ENCODE data around the gene CORO6. TPM values are rescaled to one million over a fixed set of nuclear protein-coding genes. Genes with fewer than 3 reads are reported as not detected.

The CORO6 gene
- total and polyA plus RNA-seq, 10 of the 15 experiments (the other 5 are each of a cell fraction or from before 2014, with no cell fraction given) = 0.26 to 5.0 (median 1.7) TPM; not detected in 1

GRCh38 chr17:29592850-29593551 lies 29.7 kb downstream of the CORO6 start, which contains the start of gene ANKRD13B:
ANKRD13B (plus strand) TSS chr17:29593132; CDS start chr17:29593622, 490 bp downstream.
- TF ChIP-seq SREBF2 (IDR thresholded peaks at IDR 0.05; ENCODE audit: low read length) (no peak), HCFC1 (IDR thresholded peaks at IDR 0.05; ENCODE audit: low read length) (peak; percentile 78), GATAD2B (conservative IDR thresholded peaks at IDR 0.05; ENCODE audit: low read depth) (peak; percentile 55), RELA (IDR thresholded peaks at IDR 0.05; ENCODE audit: borderline replicate concordance, partially characterized antibody) (no peak), KLF5 (IDR thresholded peaks at IDR 0.05; ENCODE audit: partially characterized antibody) (no peak), NR2C1 (IDR thresholded peaks at IDR 0.05) (peak; percentile 68), CBFB (IDR thresholded peaks at IDR 0.05; ENCODE audit: low read depth) (no peak), RAD21 (IDR thresholded peaks at IDR 0.05; ENCODE audit: insufficient read depth, low read depth, low read length) (no peak), SIX5 (IDR thresholded peaks at IDR 0.05; ENCODE audit: low read depth, low read length, severe bottlenecking) (peak; percentile 73), CREB1 (IDR thresholded peaks at IDR 0.05; ENCODE audit: low read depth) (0 out of 2 replicates have a peak, but pooled peaks have one; percentile 47), NR2F1 (conservative IDR thresholded peaks at IDR 0.05) (0 out of 2 replicates have a peak, but pooled peaks have one; percentile 9), IKZF1 (conservative IDR thresholded peaks at IDR 0.05) (peak; percentile 83), JUNB (IDR thresholded peaks at IDR 0.05) (no peak), TCF12 (IDR thresholded peaks at IDR 0.05; ENCODE audit: low read depth, low read length) (no peak), TAF1 (IDR thresholded peaks at IDR 0.05; ENCODE audit: borderline replicate concordance, low read depth, low read length) (no peak), EGR1 (IDR thresholded peaks at IDR 0.05; ENCODE audit: borderline replicate concordance in 1 of 2, low read depth in 2 of 2, low read length in 2 of 2) (peak in 1 of 2 experiments; percentile 81; a peak in 2 of 3 replicates), BHLHE40 (IDR thresholded peaks at IDR 0.05; ENCODE audit: borderline replicate concordance in 1 of 2, low read depth in 2 of 2, low read length in 1 of 2) (peak in 1 of 2 experiments; percentile 71; a peak in 2 of 4 replicates), ATF3 (IDR thresholded peaks at IDR 0.05; ENCODE audit: borderline replicate concordance, extremely low read depth, low read depth, low read length) (no peak), BACH1 (IDR thresholded peaks at IDR 0.05; ENCODE audit: borderline replicate concordance) (0 out of 2 replicates have a peak, but pooled peaks have one; percentile 37)
- TF ChIP-seq, protein P1, sequence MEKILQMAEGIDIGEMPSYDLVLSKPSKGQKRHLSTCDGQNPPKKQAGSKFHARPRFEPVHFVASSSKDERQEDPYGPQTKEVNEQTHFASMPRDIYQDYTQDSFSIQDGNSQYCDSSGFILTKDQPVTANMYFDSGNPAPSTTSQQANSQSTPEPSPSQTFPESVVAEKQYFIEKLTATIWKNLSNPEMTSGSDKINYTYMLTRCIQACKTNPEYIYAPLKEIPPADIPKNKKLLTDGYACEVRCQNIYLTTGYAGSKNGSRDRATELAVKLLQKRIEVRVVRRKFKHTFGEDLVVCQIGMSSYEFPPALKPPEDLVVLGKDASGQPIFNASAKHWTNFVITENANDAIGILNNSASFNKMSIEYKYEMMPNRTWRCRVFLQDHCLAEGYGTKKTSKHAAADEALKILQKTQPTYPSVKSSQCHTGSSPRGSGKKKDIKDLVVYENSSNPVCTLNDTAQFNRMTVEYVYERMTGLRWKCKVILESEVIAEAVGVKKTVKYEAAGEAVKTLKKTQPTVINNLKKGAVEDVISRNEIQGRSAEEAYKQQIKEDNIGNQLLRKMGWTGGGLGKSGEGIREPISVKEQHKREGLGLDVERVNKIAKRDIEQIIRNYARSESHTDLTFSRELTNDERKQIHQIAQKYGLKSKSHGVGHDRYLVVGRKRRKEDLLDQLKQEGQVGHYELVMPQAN (conservative IDR thresholded peaks at IDR 0.05) = peak; percentile 55
- H3K9ac ChIP-seq (ENCODE audit: control insufficient read depth, insufficient read depth, low read length) = peak within 1 kb of the TSS; percentile 39; the same call in 1 of the 2 replicates
- ATAC-seq (peak; percentile 6; the same call in 1 of the 3 replicates), DNase-seq (ENCODE audit: low read depth, low spot score) (no peak), FAIRE-seq (no peak)
- H3K4me3 ChIP-seq = peak within 1 kb of the TSS; percentile 67
- no peaks in the 10 kb centered on the region for H3K9me3 ChIP-seq (replicated peaks; ENCODE audit: control insufficient read depth, insufficient read depth, low read length)
- no peaks in the 10 kb centered on the region; a peak in 1 of 4 replicates for H3K27me3 ChIP-seq (replicated peaks in 1 of 2; ENCODE audit: control insufficient read depth in 2 of 2, insufficient read depth in 2 of 2, low read length in 1 of 2)
- intact Hi-C loops (cut with micrococcal nuclease; ENCODE audit: unreplicated experiment) (loop anchor here (10.0 kb wide), 1 partner anchor 228 kb away; no protein-coding TSS in a partner anchor), in situ Hi-C loops (cut with MboI) (no loop called here)
- H3K27ac ChIP-seq (ENCODE audit: control insufficient read depth, insufficient read depth) = no peak within 1 kb of the TSS
- POLR2A ChIA-PET = interaction anchor here (0.6 to 1.4 kb wide), 3 partner anchors 12 to 212 kb away, joined by 4 to 9 read pairs (median 4); no protein-coding TSS in a partner anchor
- CTCF ChIA-PET = interaction anchor here (0.6 to 5.0 kb wide), 14 partner anchors 11 to 222 kb away, joined by 3 to 72 read pairs (median 6); partner anchors contain the start of genes TAOK1 and TP53I13
- 1% methylated on average over 45 of the region's 96 CpGs for WGBS (ENCODE audit: insufficient coverage, insufficient replicate concordance, low lambda C conversion rate, missing lambda C conversion rate)
- H3K4me1 ChIP-seq (ENCODE audit: control insufficient read depth, insufficient read depth, low read length) = peaks cover 36% of the 10 kb centered on the region
- RAD21 ChIA-PET (ENCODE audit: unreplicated experiment) = interaction anchor here (0.5 to 2.9 kb wide), 7 partner anchors 11 to 223 kb away, joined by 3 to 20 read pairs (median 13); no protein-coding TSS in a partner anchor
- no peaks in the 10 kb centered on the region for H3K36me3 ChIP-seq (ENCODE audit: control insufficient read depth in 2 of 2, insufficient read depth in 2 of 2, low read length in 1 of 2)
- SMC1A ChIA-PET (ENCODE audit: uncharacterized antibody, unreplicated experiment) = interaction anchor here (0.7 to 3.0 kb wide), 7 partner anchors 7 to 223 kb away, joined by 3 to 17 read pairs (median 5); no protein-coding TSS in a partner anchor
- BruUV-seq (replicated peaks) = no TSS peak
- peak within 1 kb of the TSS; percentile 68 for H2AFZ ChIP-seq (ENCODE audit: control insufficient read depth, low read depth, low read length)
- H3K79me2 ChIP-seq (ENCODE audit: control insufficient read depth, insufficient read depth, low read length) = peaks cover 14% of the 10 kb centered on the region
- peak within 1 kb of the TSS; percentile 100 for H3K4me2 ChIP-seq (ENCODE audit: control insufficient read depth, insufficient read depth)
- H4K20me1 ChIP-seq (ENCODE audit: control insufficient read depth, insufficient read depth) = no peaks in the 10 kb centered on the region
